Stimulated activated CD8-positive, alpha-beta memory T cell treated with anti-CD3 and anti-CD28 coated beads, Interleukin-12 subunit alpha, Interleukin-12 subunit beta, amount 100 ng/mL, for 24 hours (primary cell): ENCODE measurements around the gene RSPH1.

Experiments
- DNase-seq: peaks from one replicate; pipeline ENCODE4 v3.0.0-alpha.2; 2020; ENCODE audit errors: extremely low read depth

RSPH1 gene

GRCh38 chr21:42532466-42533181 lies 36.6 kb upstream of the RSPH1 start:
- no peak for DNase-seq

GRCh38 chr21:42531771-42532170 lies 35.7 kb upstream of the RSPH1 start:
- DNase-seq: no peak

- DNase-seq: no peak
These were observed 34.1 kb upstream of the RSPH1 start for GRCh38 chr21:42530167-42530518.

- no peak for DNase-seq
These were observed 31.6 kb upstream of the RSPH1 start for GRCh38 chr21:42527489-42528158.

GRCh38 chr21:42527127-42527488 lies 31.1 kb upstream of the RSPH1 start:
- DNase-seq: no peak

- no peak for DNase-seq
These were observed 30.3 kb upstream of the RSPH1 start for GRCh38 chr21:42526379-42526727.

GRCh38 chr21:42525676-42526378 lies 29.8 kb upstream of the RSPH1 start:
- DNase-seq: no peak

GRCh38 chr21:42525029-42525581 lies 29.1 kb upstream of the RSPH1 start:
- DNase-seq: no peak

- DNase-seq: peak; percentile 24
These were observed 28.5 kb upstream of the RSPH1 start for GRCh38 chr21:42524341-42525028.

GRCh38 chr21:42523941-42524340 lies 27.9 kb upstream of the RSPH1 start:
- DNase-seq: no peak

- no peak for DNase-seq
These were observed 27.2 kb upstream of the RSPH1 start for GRCh38 chr21:42523211-42523610.

- no peak for DNase-seq
These were observed 26.7 kb upstream of the RSPH1 start for GRCh38 chr21:42522771-42523170.

GRCh38 chr21:42522271-42522670 lies 26.2 kb upstream of the RSPH1 start:
- no peak for DNase-seq

- DNase-seq: no peak
These were observed 25.8 kb upstream of the RSPH1 start for GRCh38 chr21:42521805-42522204.

GRCh38 chr21:42521384-42521783 lies 25.4 kb upstream of the RSPH1 start:
- DNase-seq: no peak

- no peak for DNase-seq
These were observed 24.7 kb upstream of the RSPH1 start for GRCh38 chr21:42520628-42521253.

GRCh38 chr21:42518626-42519025 lies 22.6 kb upstream of the RSPH1 start:
- no peak for DNase-seq

GRCh38 chr21:42518215-42518614 lies 22.2 kb upstream of the RSPH1 start:
- no peak for DNase-seq

- no peak for DNase-seq
These were observed 19.9 kb upstream of the RSPH1 start for GRCh38 chr21:42515708-42516502.

GRCh38 chr21:42514883-42515228 lies 18.8 kb upstream of the RSPH1 start:
- no peak for DNase-seq
